ENCODE measurements around the gene SELENOK. TPM values are rescaled to one million over a fixed set of nuclear protein-coding genes. Genes with fewer than 3 reads are reported as not detected.

Gene SELENOK
- total RNA-seq, 1 donor from 2014 or later = 21.4 TPM

DNA sequence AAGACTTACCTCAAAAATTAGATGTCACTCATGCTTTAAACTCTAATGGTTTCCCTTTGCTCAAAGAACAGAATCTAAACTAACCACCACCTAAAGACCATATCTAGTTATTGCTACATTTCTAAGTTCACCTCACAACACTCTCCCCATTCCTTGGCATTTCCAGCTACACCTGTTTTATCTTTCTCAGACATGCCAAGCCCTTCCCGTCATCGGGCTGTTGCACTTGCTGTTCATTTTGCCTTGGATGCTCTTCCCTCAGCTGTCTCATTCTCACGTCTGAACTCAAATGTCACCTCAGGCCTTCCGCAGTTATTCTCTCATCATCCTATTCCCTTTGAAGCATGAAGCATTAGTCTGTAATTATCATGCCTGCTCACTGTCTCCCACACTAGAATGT, 8.7 kb downstream of the SELENOK start:
- no peak for DNase-seq

DNA sequence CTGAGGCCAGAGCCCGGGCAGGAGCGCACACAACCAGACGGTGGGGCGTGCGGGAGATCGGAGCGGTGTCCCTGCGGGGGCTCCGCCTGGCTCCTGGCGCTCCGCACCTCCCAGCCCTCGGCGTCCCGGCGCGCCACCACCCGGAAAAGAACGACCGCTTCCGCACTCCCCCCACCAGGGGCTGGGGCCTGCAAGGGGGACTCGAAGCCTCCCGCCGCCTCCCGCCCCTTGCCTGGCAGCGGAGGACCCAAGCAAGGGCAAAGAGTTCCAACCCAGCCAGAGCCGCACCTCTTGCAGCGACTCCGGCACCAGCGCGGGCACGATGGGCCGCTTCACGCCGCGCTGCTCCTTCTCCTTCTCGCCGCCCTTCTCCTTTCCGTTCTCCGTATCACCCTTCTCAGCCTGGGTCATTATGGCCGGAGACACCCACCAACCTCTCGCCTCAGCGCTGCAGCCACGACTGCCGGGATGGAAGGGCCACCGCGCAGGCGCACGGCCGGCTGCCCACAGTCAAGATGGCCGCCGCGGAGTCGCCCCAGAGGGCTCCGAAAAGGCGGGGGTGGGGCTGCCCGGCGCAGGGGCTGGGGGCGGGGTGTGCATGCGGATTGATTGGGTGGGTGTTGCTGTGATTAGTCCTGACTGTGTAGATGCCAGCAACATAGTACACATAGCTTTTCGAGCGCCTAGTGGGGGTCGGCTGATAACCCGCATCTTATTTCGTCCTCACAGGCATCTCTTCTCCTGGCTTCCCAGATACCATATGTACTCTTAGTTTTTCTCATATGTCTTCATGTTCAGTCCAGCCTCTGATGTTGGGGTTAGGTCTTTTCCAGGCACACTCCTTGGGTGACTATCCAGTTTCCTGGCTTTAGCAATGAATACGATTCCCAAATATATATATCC, 9.7 kb downstream of the SELENOK start, which contains the start of gene ACTR8:
ACTR8 (minus strand) TSS at position 462 of the 903 bp plus-strand sequence; CDS start at position 411, 51 bp downstream.
- peak; percentile 95 for DNase-seq

DNA sequence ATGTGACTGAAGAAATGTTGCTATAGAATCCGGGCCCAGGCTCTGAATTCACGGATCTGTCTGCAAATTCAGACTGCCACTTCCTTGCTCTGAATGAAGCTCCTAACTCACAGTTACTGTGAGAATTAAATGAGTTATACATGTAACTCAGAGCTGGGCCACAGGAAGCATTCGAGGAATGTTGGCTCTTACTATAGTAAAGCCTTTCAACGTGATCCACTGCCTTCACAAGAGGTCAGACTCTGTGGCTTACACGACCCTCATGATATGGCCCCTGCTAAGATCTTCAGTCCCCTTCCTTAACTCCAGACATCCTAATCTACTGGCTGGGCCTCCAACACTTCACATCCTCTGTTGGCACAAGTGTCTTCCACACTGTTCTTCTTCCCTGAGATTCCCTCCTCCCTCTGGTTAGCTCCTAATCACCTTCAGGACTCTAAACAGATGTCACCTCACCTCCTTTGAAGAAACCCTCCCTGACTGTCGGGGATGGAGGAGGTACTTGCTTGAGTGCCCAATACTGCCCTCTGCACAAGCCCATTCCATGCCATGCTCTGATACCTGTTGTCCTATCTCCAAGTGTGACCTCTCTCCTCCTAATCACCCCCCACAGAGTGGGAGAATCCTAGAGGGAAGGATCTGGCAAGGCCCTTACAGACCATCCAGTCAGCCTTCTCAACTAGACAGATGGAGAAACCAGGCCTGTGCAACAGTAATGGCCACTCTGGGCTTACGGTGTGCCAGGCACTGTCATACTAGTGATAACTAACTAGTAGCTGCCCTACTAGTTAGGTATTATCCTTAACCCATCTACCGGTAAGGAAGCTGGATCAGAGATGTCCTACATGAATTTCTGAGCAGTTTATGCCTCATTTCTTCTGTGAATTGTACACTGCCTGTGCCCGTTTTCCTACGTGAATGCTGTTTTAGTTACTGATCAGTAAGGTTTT, 11.0 kb downstream of the SELENOK start:
- no peak for DNase-seq

DNA sequence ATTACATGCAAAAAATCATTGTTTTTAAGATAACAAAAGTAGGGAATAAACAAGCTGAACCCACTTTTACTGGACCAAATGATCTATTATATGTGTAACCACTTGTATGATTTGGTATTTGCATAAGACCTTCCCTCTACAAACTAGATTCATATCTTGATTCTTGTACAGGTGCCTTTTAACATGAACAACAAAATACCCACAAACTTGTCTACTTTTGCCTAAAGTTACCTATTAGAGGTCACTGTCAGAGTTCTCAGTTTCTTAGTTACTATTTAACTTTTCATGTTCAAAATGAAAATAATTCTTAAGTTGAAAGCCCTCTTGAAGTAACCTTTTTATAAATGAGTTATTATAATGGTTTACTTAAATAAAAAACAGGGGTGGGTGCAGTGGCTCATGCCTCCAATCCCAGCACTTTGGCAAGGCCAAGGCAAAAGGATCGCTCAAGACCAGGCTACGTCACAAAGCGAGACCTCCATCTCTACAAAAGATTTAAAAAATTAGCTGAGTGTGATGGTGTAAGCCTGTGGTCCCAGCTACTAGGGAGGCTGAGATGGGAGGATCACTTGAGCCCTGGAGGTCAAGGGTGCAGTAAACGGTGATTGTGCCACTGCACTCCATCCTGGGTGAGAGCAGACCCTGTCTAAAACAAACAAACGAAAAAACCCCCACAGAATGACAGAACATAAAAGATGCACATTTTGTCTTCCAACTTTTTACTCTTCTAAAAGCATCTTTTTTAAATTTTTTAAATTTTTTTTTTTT, 25.7 kb downstream of the SELENOK start:
- no peak for DNase-seq

DNA sequence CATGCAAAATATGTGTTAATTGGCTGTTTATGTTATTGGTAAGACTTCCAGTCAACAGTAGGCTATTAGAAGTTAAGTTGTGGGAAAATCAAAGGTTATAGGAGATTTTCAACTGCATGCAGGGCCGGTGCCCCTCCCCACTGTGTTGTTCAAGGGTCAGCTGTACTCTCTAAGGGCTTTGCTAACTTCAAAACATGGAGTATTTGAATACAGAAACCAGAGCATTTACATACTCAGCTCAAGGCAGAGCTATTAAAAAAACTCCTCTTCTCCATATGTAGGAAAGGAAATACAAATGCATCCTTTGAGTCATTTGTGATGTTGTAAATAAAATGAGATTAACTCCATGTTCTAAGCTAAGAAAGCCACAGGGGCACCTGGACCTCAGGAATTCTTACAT, 28.5 kb downstream of the SELENOK start:
- DNase-seq = no peak

DNA sequence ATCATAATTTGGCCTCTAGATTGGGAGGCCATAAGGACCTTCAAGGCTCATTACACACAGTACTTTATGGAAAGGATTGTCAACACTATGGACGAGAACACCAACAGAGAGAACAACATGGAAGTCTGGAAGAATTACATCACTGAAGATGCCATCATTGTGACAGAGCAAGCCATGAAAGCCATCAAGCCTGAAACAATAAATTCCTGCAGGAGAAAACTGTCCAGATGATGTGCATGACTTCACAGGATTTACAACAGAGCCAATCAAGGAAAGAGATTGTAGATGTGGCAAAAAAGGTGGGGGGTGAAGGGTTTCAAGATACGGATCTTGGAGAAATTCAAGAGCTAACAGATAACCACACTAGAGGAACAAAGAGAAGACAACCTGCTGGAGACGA, 29.4 kb downstream of the SELENOK start:
- no peak for DNase-seq

DNA sequence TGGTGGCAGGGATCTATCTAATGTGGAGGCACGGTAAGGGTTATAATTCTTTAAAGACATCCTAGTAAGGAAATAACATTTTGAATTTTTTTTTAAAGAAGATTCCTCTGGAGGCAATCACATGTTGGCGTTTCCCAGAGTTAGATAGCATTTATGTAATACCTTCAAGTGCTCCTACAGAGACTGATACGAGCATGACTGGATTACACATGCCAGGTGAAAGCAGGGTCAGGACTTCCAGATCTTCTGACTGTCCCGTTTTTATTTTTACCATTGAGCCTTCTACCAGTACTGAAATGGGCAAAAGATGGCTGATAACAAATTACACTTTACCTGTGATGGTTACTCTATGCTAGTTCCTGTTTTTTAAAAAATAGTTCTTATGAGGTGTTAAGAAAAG, 31.5 kb downstream of the SELENOK start:
- no peak for DNase-seq

DNA sequence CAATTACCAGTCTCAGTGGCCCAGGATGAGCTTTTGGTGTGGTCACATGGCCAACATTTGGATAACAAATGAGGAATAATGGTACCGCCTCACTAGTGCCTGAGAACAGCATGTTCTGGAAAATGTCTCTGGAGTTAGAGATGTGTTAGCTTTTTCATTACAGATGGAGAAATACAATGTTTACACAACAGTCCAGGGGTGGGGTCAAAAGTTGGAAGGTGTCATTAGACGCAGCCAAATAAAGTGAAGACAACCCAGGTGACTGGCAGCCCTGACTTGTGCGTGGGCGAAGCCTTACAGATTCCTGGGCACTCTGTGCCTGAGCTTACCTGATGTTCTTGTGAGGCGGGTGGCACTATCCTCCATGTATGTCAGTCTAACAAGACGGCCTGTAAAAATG, 32.5 kb downstream of the SELENOK start:
- DNase-seq = no peak

DNA sequence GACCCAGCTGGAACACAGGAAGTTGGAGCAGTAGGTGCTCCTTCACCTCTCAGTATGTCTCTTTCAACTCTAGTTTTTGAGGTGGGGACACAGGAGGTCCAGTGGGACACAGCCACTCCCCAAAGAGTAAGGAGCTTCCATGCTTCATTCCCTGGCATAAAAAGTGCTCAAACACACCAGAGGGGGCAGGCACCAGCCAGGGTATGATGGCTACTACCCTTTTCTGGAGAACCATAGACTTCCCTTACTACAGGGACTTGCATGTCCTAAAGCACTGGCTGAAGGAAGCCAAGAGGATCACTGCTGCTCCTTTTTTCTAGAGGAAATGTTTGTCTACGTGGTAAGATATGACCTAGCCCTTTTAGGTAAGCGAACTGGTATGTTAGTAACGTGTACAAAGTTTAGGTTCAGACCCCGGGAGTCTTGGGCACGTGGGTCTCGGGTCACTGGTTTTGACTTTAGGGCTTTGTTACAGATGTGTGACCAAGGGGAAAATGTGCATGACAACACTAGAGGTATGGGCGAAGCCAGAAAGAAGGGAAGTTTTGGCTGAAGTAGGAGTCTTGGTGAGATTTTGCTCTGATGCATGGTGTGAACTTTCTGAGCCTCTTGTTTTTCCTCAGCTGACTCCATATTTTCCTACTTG, 33.4 kb downstream of the SELENOK start:
- DNase-seq = no peak

DNA sequence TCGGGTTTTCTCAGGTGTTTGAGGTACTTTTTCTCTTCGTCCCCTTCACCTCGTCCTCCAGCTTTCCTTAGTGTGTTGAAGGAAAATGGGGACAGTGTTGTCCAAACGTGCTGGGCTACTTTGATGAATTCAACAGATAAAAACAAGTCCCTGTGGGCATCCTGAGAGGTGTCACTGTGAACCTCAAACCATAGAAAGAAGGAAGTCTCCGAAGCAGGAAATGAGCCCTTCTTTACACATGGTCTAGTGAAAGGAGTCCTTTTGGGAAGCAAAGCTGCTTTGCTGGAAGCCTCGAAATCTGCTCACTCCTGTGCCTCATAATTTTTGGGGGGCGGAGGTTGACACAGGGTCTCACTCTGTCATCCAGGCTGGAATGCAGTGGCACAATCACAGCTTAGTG, 34.7 kb downstream of the SELENOK start:
- DNase-seq = no peak

DNA sequence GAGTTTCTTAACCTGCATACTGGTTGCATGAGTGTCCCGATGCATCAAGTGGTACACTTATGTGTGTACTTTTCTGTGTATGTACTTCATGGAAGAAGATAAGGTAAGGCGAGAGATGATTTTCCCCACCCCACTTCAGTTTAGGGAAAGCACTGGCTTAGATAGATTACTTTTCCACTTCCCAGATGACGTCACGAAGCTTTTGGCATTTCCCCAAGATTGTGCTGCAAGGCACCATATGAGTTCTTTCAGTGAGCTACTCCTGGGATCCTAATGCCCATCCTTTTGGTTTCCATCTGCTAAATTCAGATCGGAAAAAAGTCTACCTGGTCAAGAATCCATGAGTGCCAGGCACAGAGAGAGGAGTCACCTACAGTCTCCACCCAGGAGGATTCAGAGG, 40.8 kb downstream of the SELENOK start:
- peak; percentile 62 for DNase-seq

DNA sequence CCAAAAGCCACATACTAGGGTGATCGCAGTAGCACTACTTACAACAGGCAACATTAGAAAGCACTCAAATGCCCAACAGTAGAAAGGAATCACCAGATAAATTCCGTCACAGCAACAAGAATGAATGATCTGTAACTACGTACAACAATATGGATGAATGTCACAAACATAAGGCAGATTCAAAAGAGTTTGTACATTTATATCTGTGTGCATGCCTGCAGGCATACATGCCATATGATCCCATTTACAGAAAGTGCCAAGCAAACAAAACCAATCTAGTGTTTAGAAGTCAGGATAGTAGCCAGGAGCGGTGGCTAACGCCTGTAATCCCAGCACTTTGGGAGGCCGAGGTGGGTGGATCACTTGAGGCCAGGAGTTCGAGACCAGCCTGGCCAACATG, 41.7 kb downstream of the SELENOK start:
- DNase-seq = no peak

DNA sequence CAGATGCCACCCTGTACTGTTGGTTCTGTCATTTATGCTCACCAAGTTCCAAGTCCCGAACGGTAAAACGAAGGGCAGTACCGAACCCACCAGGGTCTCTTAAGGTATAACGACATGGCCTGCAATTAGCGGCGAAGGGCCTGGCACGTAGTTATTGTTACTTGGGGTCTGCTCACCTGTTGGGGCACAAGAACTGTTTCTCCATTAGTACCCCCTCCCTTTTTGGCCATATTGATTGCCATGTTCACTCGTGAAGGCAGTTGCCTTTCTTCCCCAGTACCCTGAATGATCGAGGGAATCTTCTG, 44.9 kb downstream of the SELENOK start:
- DNase-seq = no peak

DNA sequence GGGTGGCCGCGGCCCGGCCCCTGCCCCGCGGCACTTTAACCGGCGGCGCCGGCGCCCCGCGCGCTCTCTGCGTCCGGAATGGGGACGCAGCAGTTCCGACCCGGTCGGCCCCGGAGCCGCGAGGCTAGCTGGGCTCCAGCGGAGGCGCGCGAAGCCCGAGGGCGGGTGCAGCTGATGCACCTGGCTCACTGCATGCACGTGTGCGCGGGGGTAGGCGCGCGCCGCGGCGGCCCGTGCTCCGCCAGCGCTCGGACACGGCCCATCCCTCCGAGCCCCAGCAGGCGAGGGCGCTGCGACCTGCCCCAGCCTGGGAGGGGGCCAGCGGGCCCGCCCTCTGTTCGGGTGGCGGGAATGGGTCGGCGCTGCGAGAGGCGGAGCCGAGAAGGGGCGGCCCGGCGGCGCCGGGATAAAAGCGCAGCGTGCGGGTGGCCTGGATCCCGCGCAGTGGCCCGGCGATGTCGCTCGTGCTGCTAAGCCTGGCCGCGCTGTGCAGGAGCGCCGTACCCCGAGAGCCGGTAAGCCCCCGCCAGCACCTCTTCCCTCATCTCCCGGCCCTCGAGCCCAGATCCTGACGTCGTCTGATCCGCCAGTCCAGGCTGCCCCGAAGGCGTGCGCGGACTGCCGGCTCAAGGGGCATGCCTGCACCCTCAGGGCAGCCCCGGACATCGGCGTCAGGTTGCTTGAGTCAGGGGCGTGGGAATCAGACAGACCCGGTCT, 45.4 kb downstream of the SELENOK start, which contains the start of the genes CHDH and IL17RB:
CHDH (minus strand) TSS at position 286 of the 717 bp plus-strand sequence. CDS start 22,411 bp downstream, outside the sequence.
IL17RB (plus strand) TSS at position 435 of the 717 bp plus-strand sequence; CDS start at position 456, 21 bp downstream.
- peak; percentile 68 for DNase-seq

DNA sequence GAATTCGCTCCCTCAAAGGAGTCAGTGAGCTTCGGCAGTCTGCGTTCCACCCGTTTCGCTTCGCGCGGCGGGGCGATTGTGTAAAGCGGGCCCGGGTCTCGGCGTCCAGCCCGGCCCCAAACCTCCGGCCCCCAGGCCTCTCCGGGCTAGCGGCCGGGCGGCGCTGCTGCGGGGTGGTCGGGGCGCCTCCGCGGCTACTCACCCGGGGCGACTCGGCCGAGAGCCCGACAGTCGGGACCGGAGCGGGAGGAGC, 45.9 kb downstream of the SELENOK start:
- no peak for DNase-seq

DNA sequence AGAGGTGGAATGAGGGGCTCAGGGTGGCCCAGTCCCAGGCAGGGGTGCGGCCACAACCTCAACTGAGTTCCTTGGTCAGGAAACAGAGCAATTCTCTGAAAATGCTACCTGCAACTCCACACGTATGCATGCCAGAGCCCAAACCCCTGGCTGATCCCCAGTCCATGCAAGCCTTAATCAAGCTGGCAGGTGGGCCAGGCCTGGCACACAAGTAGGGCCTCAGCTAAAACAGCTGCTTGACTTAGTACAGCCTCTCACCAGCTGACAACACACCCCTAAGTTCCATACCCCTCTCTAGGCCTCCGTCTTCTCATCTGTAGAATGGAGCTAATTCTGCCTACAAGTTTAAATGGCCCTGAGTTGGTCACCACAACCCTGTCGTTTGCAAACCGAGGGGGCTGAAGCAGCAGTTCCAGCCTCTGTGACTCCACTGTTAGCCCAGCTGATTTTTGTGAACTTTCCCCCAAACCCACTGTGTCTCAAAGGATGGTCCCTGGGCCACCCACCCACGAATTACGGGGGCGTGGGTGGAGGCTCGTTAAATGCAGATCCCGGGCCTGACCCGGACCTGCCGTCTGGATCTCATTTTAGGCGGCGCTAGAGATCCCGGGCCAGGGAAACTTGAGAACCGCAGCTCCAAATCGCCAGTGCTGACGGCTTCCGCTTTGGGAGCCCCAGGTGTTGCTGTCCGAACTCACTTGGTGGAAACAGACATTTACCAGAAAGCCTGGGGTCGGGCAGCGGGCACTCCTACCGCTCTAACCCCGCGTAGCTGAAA, 46.4 kb downstream of the SELENOK start:
- DNase-seq = peak; percentile 83

DNA sequence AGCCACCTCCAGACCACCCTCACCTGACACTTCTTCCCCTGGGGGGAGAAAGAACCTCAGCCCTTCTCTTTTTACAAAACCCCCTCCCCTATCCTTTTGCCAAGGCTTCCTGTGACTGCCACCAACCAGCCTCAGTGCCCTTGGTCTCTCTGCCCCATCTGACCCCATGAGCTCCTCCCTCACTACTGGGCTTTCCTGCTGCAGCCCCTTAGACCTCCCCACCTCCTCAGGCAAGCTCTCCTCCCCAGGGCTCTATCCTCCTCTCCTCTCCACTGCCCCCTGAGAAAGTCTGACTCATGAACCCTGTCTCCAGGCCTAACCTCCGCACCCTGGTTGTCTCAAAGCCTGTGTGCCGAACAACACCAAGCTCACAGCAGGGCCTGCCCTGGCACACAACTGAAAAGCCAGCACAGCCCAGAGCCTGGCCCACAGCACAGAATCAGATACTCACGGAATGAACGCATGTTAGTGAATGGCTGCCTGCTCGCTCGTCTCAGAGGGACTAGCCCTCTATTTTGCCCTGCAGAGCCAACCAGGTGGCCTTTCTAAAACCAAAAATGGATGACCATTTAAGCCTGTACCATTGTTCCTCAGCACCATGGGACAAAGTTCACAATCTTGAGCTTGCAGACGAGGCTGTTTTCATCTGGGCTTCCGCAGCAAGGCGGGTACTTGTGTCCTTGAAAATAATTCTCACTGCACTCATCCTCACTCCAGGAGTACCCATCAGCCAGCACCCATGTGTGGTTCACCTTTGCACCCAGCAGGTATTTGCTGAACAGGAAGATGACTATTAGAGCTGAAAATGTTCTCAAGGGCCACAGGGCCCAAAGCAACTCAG, 47.2 kb downstream of the SELENOK start:
- no peak for DNase-seq

DNA sequence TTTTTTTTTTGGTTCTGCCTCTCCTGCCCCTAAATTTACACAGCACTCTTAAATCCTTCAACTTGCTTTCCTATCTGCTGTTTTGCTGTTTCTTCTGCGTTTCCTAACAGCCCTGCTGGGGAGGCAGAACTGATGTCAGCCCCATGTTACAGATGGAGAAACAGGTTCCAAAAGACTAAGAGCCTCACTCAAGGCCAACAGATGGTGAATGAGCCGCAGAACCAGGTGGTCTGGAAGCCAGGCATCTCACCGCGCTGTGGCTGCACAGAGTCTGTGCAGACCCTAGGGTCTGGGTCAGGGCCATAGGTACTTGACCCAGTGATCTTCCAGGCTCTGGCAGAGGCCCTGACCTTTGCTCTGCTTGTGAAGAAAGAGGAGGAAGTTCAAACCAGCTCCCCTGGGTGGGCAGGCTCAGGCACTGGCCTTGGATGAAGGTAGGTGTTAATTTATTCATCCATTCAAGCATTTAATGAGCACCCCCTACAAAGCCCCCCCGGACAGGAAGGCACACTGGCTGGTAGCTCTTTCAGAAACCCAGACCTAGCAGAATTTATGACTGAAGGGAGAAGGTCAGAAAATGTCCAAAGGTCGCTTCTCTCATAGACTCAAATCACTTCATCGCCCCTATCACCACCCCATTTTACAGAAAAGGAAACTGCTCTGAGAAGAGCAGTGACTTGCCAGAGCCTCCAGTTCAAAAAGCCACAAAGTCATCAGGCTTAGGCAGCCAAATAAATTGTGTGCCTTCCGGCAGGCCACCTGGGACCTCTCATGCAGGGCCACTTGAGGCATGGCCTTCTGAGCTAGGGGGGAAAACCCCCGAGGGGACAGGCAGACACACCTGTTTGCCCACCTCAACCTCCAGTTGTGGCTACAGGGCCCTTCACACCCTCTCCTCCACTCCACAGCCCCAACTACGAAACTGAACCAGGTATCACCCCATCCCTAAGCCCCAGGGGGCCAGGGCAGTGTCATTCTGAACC, 48.2 kb downstream of the SELENOK start:
- DNase-seq = peak; percentile 7

Data from tongue (tissue), 2 donors.